ENCODE results near the gene VIT. TPM values are rescaled to one million over a fixed set of nuclear protein-coding genes. Genes with fewer than 3 reads are reported as not detected.

VIT gene
- total RNA-seq, result 0.27 TPM in 1 of 2 replicates, not detected in the other

DNA sequence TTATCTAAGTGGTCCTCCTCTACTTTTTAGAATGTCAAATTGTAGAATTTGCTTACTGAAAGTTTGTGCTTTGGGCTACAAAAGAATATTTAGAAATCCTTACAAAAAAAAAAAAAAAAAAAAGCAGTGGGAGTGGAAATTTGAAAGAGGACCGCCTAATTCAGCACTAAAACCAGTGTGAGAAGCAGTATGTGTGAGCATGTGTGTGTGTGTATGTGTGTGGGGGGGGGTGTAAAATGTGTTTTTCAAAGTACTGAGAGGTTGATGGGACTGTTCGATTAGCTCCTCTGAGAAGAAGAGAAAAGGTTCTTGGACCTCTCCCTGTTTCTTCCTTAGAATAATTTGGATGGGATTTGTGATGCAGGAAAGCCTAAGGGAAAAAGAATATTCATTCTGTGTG lies at the start of gene VIT:
Gene VIT, plus strand, starts transcription at position 175 of the 400 bp plus-strand sequence. CDS start 19,664 bp downstream, outside the sequence.

Other genes starting within 250 kb of the VIT start
- gene FEZ2, start 98.5 kb upstream of the VIT start, total RNA-seq, result 29.1 and 32.4 TPM in 2 replicates

Data from hair follicular keratinocyte (primary cell).